GM13976 (cell line): ENCODE results near the gene MRRF.

ENCODE experiments used
- DNase-seq: peaks from one replicate; pipeline ENCODE4 v3.0.0; 2012; ENCODE audit warnings: low spot score
- CTCF ChIP-seq: IDR thresholded peaks from 2 replicates; pipeline ENCODE4 v1.5.1; 2012; ENCODE audit warnings: borderline replicate concordance, mild to moderate bottlenecking; ENCODE audit not compliant: insufficient read depth; ENCODE audit errors: extremely low read depth, missing control alignments, control extremely low read depth
- in situ Hi-C: fragments of 300-500 bp; cut with MboI; formaldehyde crosslinking; loops from one replicate; pipeline ENCODE4 v1.12.0; 2022; ENCODE audit warnings: low sequenced_read_pairs, mixed read lengths, inconsistent platforms; ENCODE audit not compliant: unreplicated experiment

MRRF gene

GRCh38 chr9:122367774-122368460 lies 103.2 kb downstream of the MRRF start:
- DNase-seq = no peak
- in situ Hi-C loops = no loop called here
- TF ChIP-seq CTCF = no peak

- in situ Hi-C loops = no loop called here
- TF ChIP-seq CTCF = no peak
Observed at GRCh38 chr9:122368642-122369041, 104.0 kb downstream of the MRRF start.

GRCh38 chr9:122370303-122370702 lies 105.6 kb downstream of the MRRF start:
- in situ Hi-C loops = no loop called here

More at GRCh38 chr9:122368642-122369041, 104.0 kb downstream of the MRRF start:
- no peak for DNase-seq

GRCh38 chr9:122370869-122371755 lies 106.4 kb downstream of the MRRF start, which contains the start of gene PTGS1:
TSS of gene PTGS1 (plus strand) at chr9:122371024. CDS start at chr9:122371085, 61 bp downstream.
- in situ Hi-C loops = no loop called here
- peak; percentile 75 for DNase-seq
- TF ChIP-seq CTCF = no peak

More at GRCh38 chr9:122370303-122370702, 105.6 kb downstream of the MRRF start:
- DNase-seq = no peak
- no peak for TF ChIP-seq CTCF

- TF ChIP-seq CTCF = no peak
- no peak for DNase-seq
- in situ Hi-C loops = no loop called here
Observed at GRCh38 chr9:122371846-122372245, 107.2 kb downstream of the MRRF start.
